Smooth muscle cell (in vitro differentiated cells): ENCODE data around the gene ABHD1. TPM values are rescaled to one million over a fixed set of nuclear protein-coding genes. Genes with fewer than 3 reads are reported as not detected.

Experiments
- DNase-seq: peaks from one replicate; lab custom pipeline; 2025; ENCODE audit not compliant: unreplicated experiment; lab: John Stamatoyannopoulos, UW
- H2AFZ ChIP-seq: fragments of 200-600 bp; sonication (generic); 2 replicates; pipeline ENCODE4 v1.6.0; 2016; ENCODE audit warnings: antibody characterized with exemption, low read depth, mild to moderate bottlenecking
- H3F3A ChIP-seq: fragments of 200-600 bp; sonication (generic); 2 replicates; pipeline ENCODE4 v1.6.0; 2017; ENCODE audit warnings: antibody characterized with exemption, low read depth
- H3K27ac ChIP-seq: fragments of 200-600 bp; sonication (generic); 2 replicates; pipeline ENCODE4 v1.5.1; 2016; ENCODE audit warnings: low read depth, mild to moderate bottlenecking
- H3K27me3 ChIP-seq: fragments of 200-600 bp; sonication (generic); 2 replicates; pipeline ENCODE4 v1.6.1; 2016; ENCODE audit warnings: low read depth, mild to moderate bottlenecking
- H3K36me3 ChIP-seq: fragments of 200-600 bp; sonication (generic); 2 replicates; pipeline ENCODE4 v1.5.1; 2016; ENCODE audit warnings: low read depth
- H3K4me1 ChIP-seq: fragments of 200-600 bp; sonication (generic); 2 replicates; pipeline ENCODE4 v1.5.1; 2016; ENCODE audit warnings: low read depth
- H3K4me2 ChIP-seq: fragments of 200-600 bp; sonication (generic); 2 replicates; pipeline ENCODE4 v1.6.0; 2016; ENCODE audit warnings: mild to moderate bottlenecking
- H3K4me3 ChIP-seq: fragments of 200-600 bp; sonication (generic); 2 replicates; pipeline ENCODE4 v1.5.1; 2016; ENCODE audit warnings: mild to moderate bottlenecking
- H3K79me2 ChIP-seq: fragments of 200-600 bp; sonication (generic); 2 replicates; pipeline ENCODE4 v1.6.0; 2016; ENCODE audit warnings: low read depth, mild to moderate bottlenecking
- H3K9ac ChIP-seq: fragments of 200-600 bp; sonication (generic); 2 replicates; pipeline ENCODE4 v1.6.0; 2016; ENCODE audit warnings: low read depth
- H3K9me3 ChIP-seq: fragments of 200-600 bp; sonication (generic); replicated peaks from 2 replicates; pipeline ENCODE4 v1.5.1; 2016; ENCODE audit warnings: low read depth
- H4K20me1 ChIP-seq: fragments of 200-600 bp; sonication (generic); 2 replicates; pipeline ENCODE4 v1.6.0; 2016; ENCODE audit warnings: low read depth
- WGBS: methylation state at CpG from one replicate; pipeline ENCODE4 v1.1.7; 2016; ENCODE audit warnings: low lambda C conversion rate; 5-methylcytosine and 5-hydroxymethylcytosine counted together
- polyA plus RNA-seq: library from polyadenylated mRNA; unstranded; fragments of >200 nt; fragmentation: Nextera tagmentation; extraction: Ambion mirVana; gene quantifications from 2 replicates; pipeline ENCODE4 v1.2.1, GENCODE V29; 2016
- total RNA-seq: library from RNA; depleted of rRNA; stranded (reverse); fragments of >200 nt; gene quantifications from 2 replicates; pipeline ENCODE4 v1.2.3, GENCODE V29; 2014
- TF ChIP-seq, protein P1 (sequence below): fragments of 200-600 bp; sonication (generic); IDR thresholded peaks from 2 replicates; pipeline ENCODE4 v1.5.1; 2017; ENCODE audit warnings: borderline replicate concordance, mild to moderate bottlenecking, antibody characterized with exemption; ENCODE audit not compliant: insufficient read depth, poor library complexity, severe bottlenecking

Gene ABHD1
- total and polyA plus RNA-seq, 2 experiments from 2014 or later: not detected

DNA sequence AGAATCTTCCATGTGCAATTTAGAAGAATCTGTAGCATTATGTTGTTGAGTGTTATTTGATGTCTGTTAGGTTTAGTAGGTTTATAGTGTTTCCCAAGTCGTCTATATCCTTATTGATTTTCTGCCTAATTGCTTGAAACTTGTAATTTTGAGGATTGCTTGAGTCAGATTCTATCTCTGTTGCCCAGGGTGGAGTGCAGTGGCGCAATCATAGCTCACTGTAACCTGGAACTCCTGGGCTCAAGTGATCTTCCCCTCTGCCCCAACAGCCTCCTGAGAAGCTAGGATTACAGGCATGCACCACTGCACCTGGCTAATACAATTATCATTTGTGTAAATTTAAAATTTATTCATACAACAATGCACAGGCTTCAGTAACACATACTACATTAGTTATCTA is 22.1 kb downstream of the ABHD1 start:
- WGBS: 81% methylated on average over 2 of the region's 2 CpGs
- H4K20me1 ChIP-seq: no peaks in the 10 kb centered on the region

DNA sequence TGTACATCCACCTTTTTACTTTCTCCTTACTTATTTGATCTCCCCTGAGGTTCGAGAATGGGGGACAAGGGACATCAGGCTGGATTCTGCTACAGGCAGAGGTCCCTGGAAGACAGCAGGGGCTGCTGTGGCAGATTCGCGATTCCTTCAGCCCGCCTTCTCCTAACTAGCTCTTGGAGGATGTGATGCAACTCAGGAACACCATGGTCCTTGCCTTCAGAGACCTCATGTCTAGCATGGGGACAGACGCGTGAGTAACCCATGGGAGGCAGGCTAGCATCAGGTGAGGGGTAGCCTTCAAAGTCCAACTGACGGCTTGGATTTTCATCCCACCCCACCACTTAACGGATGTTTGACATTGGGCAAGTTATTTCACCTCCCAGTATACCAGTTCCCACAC is 24.3 kb downstream of the ABHD1 start:
- no peaks in the 10 kb centered on the region for H3K79me2 ChIP-seq
- no peaks in the 10 kb centered on the region for H3K36me3 ChIP-seq
- H3K27me3 ChIP-seq: peaks cover 6% of the 10 kb centered on the region
- no peak overlapping the region for H3K27ac ChIP-seq
- WGBS: 96% methylated on average over 8 of the region's 8 CpGs
- H4K20me1 ChIP-seq: no peaks in the 10 kb centered on the region
- no peaks in the 10 kb centered on the region for H3K9me3 ChIP-seq
- H3K9ac ChIP-seq: no peak overlapping the region
- TF ChIP-seq, protein P1, sequence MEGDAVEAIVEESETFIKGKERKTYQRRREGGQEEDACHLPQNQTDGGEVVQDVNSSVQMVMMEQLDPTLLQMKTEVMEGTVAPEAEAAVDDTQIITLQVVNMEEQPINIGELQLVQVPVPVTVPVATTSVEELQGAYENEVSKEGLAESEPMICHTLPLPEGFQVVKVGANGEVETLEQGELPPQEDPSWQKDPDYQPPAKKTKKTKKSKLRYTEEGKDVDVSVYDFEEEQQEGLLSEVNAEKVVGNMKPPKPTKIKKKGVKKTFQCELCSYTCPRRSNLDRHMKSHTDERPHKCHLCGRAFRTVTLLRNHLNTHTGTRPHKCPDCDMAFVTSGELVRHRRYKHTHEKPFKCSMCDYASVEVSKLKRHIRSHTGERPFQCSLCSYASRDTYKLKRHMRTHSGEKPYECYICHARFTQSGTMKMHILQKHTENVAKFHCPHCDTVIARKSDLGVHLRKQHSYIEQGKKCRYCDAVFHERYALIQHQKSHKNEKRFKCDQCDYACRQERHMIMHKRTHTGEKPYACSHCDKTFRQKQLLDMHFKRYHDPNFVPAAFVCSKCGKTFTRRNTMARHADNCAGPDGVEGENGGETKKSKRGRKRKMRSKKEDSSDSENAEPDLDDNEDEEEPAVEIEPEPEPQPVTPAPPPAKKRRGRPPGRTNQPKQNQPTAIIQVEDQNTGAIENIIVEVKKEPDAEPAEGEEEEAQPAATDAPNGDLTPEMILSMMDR: no peak
- H2AFZ ChIP-seq: no peak overlapping the region
- H3K4me2 ChIP-seq: no peak overlapping the region
- no peak overlapping the region for H3K4me3 ChIP-seq
- no peaks in the 10 kb centered on the region for H3K4me1 ChIP-seq
- no peak for DNase-seq
- H3F3A ChIP-seq: no peaks in the 10 kb centered on the region

More for the DNA sequence above, 22.1 kb downstream of the ABHD1 start:
- H3K27ac ChIP-seq: no peak overlapping the region
- H2AFZ ChIP-seq: no peak overlapping the region
- H3K36me3 ChIP-seq: no peaks in the 10 kb centered on the region
- H3K4me2 ChIP-seq: no peak overlapping the region
- H3K9ac ChIP-seq: no peak overlapping the region
- TF ChIP-seq, protein P1: no peak
- no peaks in the 10 kb centered on the region for H3F3A ChIP-seq
- no peak overlapping the region for H3K4me3 ChIP-seq
- peaks cover 7% of the 10 kb centered on the region for H3K27me3 ChIP-seq
- H3K79me2 ChIP-seq: no peaks in the 10 kb centered on the region
- no peak for DNase-seq
- no peaks in the 10 kb centered on the region for H3K4me1 ChIP-seq
- no peaks in the 10 kb centered on the region for H3K9me3 ChIP-seq

DNA sequence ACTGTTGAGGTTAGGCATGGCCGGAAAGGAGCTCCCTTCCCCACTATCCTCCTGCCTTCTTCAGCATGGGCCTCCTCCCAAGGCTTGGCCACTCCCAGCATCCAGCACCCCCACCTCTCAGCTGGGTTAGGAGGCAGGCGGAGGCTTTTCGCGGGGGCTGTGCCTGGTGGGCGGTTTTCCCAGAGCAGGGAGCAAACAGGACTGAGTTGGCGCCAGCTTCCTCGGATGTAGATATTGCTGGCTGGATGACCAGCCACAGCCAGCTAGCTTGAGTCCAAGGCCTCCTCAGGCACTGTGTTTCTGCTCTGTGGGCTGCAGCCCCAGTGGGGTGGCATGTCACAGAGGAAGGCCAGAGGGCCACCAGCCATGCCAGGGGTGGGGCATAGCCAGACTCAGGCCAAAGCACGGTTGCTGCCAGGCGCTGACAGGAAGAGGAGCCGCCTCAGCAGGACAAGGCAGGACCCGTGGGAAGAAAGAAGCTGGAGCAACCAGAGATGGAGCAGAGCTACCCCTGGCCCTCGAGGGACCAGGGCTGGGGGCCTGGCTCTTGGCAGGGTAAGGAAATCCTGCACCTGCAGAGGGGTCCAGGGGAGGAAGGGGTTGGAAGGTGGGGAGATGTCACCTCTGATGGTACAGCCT is 25.3 kb downstream of the ABHD1 start, which contains the start of gene TCF23:
Gene TCF23 (plus strand): TSS at position 204 of the 639 bp plus-strand sequence. CDS start 130 bp downstream, at position 334.
- H3K27me3 ChIP-seq: peaks cover under 1% of the 10 kb centered on the region
- H3K36me3 ChIP-seq: no peaks in the 10 kb centered on the region
- no peaks in the 10 kb centered on the region for H3F3A ChIP-seq
- DNase-seq: no peak
- TF ChIP-seq, protein P1: no peak
- no peak within 1 kb of the TSS for H3K4me2 ChIP-seq
- no peak within 1 kb of the TSS for H2AFZ ChIP-seq
- H3K4me3 ChIP-seq: no peak within 1 kb of the TSS
- 91% methylated on average over 12 of the region's 12 CpGs for WGBS
- H4K20me1 ChIP-seq: no peaks in the 10 kb centered on the region
- no peak within 1 kb of the TSS for H3K9ac ChIP-seq
- no peaks in the 10 kb centered on the region for H3K79me2 ChIP-seq
- H3K9me3 ChIP-seq: no peaks in the 10 kb centered on the region
- no peak within 1 kb of the TSS for H3K27ac ChIP-seq
- H3K4me1 ChIP-seq: no peaks in the 10 kb centered on the region
